Effector CD8-positive, alpha-beta T cell (primary cell): Measurements from ENCODE around the gene HSD3B7.
A peak's percentile ranks its signal among the peaks of the same experiment; 100 is the strongest.
"Not testable (repeated sequence)": the region's sequence is repeated elsewhere in the genome, so short reads cannot be mapped to it uniquely, and the experiment has no call there.

Experiments used
- DNase-seq: peaks from one replicate; lab custom pipeline; 2025; lab: John Stamatoyannopoulos, UW

The HSD3B7 gene

DNA sequence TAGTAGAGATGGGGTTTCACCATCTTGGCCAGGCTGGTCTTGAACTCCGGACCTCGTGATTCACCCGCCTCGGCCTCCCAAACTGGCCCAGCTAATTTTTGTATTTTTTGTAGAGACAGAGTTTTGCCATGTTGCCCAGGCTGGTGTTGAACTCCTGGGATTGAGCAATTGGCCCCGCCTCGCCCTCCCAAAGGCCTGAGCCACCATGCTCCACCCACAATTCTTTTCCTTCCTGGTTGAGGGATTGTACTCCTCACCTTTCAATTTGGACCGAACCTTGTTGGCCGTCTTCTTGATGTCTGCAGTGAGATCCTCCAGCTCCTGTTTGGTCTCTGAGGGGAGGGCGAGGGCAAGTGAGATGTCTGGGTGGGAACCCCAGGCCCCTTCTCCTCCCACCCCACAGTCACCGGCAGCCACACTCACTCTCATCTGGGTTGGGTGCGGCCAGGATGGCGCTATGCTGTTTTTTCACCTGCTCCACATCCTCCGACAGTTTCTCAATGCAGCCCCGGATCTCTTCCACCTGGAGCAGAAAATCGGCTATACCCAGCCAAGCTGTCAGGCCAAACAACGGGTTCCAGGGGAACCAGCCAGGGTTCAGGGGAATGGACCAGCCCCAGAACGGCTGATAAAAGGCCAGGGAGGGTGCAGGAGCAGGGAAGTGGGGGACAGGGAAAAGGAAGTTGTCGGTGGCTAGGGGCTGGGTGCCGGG is 15.8 kb downstream of the HSD3B7 start:
- DNase-seq: no peak

DNA sequence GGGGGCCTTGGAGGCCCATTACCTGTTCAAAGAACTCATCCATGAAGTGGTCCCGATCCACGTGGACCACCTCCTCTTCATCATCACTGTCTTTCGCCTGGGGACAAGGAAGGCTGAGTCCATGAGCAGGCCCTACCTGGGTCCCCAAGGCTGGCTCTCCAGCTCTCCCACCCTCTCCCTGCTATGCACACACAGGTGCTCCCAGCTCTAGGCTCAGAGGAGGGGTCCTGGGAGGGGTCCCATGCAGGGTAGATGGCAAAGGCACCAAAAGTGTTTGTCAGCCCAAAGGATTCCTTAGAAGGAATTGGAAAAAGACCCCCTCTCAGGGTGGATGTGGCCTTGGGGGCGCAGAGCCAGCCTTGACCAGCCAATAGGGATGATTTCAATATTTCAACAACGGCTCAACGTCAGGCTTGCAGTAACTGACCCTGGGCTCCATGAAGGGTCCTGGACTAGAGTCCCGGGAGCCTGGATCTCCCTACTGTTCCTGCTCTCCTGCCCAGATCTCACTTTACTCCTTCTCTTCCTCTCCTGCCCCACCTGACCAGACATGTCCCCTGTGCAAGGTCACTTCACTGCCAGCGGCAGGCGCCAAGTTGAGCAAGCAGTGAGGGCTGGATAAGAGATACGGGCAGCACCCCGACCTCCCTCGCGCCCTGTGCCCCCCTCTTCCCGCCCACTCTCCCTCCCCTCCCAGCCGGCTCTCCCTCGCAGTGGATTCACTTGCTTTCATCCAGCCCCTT is 16.7 kb downstream of the HSD3B7 start:
- no peak for DNase-seq

DNA sequence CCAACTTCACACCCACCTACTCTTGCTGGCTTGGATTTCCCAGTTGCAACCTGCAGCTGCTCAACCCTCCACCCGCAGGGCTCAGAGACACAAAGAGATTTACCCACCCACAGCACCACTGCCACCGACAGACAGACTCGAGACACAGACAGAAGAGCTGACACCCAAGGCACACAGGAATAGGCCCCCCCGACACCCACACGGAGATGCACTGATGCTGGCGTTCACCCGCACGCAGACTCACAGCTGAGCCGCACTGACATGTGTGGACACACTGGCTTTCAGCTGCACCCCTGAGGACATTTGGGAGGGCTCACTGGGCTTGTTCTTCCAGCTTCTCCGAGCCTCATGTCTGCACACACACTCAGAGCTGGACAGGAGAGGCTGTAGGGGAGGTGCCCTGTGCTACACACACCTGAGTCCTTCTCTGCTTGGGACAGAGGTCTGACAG is 17.3 kb downstream of the HSD3B7 start:
- no peak for DNase-seq

DNA sequence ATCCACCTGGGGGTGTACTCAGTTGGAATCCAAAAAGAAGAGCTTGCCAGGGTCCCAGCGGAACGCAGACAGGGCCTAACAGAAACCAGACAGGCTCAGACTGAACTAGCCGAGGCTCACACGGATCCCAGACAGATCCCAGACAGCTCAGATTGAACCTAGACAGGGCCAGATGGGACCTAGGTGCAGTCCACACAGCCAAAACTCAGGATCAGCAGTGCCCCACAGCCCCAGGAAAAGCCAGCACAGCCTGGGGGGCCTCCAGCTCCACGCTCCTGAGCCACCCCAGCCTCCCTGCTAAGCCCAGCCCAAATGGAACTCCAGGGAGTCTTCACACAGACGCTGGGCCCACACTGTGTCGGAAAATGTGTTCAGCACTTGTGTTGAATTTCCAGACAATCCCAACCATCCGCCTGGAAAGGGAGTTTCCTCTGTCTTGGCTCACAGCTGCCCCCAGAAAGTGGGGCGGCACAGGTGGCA is 17.9 kb downstream of the HSD3B7 start:
- no peak for DNase-seq

DNA sequence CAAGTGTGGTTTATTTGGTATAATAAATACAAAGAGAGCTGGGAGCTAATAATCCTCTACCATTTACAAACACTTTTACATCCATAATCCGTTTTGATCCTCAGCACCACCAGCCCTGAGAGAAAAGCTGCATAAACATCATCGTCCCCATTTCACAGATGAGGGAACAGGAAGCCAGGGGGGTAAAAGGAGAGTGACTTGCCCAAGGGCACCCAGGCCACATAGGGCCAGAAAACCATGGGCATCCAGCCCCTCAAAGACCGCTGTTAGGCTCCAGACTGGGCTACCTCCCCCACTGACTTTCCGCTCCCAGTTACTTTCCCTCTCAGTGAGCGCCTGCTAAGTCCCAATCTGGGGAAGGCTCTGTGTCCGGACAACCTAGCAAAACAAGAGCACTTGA is 18.7 kb downstream of the HSD3B7 start:
- DNase-seq: no peak

DNA sequence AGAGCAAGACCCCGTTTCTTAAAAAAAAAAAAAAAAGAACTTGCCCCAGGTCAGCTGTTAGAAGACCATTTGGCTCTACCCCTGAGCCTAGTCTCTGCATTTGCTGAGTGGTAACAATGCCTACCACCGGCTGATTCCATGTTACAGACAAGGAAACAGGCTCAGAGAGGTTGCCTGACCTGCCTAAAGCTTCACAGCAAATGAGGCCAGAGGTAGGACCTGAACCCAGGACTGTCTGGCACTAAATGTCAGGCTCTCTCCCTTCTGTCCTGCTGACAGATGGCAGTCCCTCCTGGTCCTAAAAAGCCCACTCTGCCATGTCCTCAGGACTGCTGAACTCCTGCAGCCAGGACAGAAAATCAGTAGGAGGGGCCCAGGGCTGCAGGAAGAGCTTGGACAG is 19.7 kb downstream of the HSD3B7 start:
- no peak for DNase-seq

DNA sequence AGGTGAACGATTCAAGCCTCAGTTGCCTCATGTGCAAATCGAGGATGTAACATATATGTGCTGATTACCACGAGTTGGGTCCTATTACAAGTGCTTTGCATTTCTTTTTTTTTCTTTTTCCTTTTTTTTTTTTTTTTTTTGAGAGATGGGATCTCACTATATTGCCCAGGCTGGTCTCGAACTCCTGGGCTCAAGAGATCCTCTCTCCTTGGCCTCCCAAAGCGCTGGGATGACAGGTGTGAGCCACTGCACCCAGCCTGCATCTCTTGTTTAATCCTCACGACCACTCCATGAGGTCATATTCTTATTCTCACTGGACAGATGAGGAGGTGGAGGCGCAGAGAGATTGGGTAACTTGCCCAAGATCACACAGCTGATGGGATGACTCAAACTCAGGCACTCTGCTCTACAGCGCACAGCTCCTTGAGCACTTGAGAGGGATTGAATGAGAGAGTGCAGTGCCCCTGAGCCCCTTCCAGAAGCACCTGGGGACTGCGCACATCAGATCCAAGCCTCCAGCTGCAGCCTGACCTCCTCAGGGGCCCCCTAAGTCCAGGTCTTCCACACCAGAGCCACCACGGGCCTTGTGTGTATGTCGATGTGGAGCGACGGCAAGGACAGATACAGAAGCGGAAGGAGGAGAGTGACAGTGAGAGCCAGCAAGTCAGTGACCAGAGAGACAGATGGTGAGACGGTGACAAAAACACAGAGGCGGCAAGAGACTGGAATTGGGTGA is 20.5 kb downstream of the HSD3B7 start:
- DNase-seq: no peak

DNA sequence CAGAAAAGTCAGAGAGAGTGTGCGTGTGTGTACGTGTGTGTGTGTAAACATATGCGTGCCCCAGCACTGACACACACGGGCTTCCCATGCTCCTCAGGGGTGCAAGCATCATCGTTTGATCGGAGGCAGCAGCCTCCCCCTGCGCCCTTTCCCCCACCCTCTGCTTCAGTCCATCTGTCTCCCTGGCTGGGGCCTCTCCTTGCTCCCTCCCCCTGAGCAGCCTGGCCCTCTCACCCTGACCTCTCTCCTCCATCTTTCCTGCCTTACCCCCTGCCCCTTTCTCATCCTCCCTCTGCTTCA is 21.0 kb downstream of the HSD3B7 start:
- no peak for DNase-seq

DNA sequence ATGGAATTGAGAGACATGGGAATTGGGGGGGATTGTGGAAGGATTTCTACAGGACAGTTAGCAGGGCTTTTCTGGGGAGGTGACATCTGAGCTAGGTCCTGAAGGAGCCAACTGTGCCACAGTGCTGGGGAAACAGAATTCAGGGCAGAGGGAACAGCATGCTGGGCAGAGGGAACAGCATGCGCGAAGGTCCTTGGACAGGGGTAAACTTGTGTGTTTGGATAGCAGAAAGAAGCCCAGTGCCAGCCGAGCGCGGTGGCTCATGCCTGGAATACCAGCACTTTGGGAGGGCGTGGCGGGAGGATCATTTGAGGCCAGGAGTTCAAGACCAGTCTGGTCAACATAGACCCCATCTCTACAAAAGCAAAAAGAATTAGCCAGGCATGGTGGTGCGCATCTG is 21.6 kb downstream of the HSD3B7 start:
- no peak for DNase-seq

DNA sequence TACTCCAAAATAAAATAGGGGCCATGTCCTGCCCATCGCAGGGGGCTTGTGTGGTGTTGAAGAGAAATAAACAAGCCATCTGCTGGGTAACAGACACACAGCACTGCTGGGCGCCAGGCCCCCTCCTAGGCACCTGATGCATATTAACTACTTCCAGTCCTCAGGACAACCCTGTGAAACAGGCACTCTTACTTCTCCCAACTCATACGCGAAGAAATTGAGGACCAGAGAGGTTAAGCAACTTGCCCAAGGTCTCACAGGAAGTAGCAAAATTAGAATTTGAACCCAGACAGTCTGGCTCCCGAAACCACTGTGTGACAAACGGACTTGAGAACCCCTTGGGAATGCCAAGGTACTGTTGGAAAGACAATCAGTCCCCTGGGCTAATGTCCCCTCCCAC is 22.7 kb downstream of the HSD3B7 start:
- DNase-seq: no peak

DNA sequence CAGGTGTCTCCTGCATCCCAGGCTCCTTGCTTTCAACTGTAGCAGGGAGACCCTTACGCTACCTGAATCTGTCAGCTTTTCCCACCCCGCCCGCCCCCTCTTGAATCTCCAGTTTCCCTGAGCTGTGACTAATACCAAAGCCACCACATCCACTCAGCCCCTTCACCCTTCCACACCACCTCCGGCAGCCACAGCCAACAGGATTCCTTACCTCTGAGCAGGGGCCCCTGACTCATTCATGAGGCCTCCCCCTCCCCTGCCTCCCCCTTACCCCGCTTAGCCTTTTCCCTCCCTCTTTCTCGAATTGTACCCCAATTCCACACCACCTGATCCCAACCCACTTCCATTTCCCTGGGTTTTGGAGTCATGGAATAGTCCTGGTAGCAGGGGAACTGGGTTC is 23.1 kb downstream of the HSD3B7 start:
- DNase-seq: no peak

DNA sequence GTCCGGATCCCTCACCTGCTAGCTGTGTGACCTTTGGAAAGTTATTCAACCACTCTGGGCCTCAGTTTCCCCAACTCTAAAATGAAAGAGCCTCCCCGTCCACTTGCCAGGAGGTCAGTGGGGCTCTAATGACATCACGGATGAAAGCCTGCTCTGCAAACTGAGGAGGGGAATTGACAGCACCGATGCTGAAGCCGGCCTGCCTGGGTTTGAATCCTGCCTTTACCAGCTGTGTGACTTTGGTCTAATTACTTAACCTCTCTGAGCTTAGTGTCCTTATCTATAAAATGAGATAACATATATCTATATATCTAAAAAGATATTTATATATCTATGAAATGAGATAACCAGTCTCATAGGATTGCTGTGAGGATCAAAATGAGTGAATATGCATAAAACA is 23.5 kb downstream of the HSD3B7 start:
- DNase-seq: no peak

DNA sequence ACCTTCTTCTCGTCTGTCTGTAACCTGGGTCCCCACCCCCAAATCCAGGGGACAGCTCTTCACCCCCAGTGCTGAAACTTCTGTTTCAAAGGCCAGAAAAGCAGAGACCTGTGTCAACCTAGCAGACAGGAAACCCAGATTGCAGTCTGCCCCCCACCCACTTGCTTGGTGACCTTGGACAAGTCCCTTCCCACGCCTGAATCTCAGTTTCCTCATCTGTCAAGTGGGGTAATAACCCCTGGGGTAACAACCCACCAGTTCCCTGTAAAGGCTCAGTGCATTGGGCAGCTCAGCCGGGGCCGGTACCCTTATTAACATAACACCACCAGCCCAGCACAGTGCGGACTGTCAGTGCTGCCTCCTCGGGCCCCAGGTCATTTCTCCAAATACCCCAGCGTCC is 24.1 kb downstream of the HSD3B7 start:
- no peak for DNase-seq

DNA sequence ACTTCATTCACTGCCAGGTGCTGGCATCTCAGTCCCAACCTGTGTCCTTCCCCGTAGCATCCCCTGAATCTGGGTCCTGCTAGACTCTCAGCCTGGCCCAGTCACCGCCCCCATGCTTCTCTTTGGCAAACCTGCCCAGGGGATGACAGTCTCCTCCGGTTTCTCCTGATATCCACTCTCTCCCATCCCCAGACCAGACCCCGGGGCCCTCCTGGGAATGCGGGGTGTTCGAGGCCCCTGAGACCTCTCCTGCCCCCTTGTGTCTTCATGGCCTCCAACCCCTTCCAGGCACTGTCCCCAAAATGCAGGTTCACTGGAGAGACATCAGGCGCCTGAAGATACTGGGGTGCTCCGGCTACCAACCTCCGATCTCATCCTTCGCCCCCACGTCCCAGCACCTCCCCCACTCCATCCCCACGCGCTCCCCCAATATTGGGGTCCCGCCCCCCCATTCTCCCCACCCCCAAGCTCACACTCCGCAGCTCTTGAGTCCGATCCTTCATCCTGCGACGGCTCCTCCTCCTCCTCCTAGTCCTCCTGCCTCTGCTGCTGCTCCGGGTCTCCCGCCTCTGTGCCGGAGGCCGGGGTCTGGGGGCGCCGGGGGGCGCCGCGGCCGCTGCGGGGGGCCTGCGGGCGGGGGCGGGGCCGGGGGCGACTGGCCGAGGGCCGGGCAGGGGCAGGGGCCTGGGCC is 25.0 kb downstream of the HSD3B7 start:
- DNase-seq: no peak

DNA sequence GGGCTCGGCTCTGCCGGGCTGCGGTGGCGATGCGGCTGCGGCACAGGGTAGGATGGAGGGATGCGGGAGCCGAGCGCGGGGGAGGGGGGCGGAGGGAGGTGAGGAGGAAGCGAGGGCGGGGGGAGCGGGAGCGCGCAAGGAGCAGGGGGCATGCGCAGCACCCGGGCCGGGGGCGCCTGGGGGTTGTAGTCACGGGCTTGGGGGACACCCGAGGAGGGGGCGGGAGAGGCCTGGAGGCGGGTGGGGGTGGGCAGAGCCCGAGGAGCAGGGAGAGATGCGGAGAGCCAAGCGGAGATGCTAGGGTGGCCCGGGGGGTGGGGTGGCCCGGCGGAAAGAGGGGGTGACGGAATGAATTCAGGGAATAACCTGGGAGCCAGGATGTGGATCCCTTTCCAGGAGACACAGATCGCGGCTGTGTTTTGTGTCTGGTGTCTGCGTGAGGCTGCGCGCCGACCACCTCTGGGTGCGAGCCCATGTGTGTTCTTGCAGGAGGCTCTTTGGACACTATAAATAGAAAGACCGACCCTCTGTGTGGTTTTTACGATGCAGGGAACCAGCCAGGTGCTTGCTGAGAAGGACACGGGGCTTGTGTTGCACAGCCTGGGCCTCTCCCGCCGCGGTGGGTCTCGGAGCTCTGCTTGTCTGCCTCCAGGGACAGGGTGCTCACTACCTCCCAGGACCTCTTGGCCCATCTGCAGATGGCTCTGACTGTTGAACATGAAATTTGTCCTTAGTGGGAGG is 25.7 kb downstream of the HSD3B7 start, which contains the start of gene STX1B:
STX1B (minus strand) TSS at position 54 of the 741 bp plus-strand sequence. CDS start 242 bp downstream, outside the sequence.
- peak; percentile 40 for DNase-seq

DNA sequence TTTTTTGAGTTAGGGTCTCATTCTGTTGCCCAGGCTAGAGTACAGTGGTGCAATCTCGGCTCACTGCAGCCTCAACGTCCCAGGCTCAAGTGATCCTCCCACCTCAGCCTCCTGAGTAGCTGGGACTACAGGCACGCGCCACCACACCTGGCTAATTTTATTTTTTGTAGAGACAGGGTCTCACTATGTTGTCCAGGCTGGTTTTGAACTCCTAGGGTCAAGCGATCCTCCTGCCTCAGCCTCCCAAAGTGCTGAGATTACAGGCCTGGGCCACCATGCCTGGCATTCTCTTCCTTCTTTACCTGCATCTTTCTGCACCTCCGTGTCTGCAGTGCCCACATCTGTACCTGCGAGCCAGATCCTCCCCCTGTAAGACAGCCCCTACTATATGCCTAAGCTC is 26.8 kb downstream of the HSD3B7 start:
- not testable (repeated sequence) for DNase-seq

DNA sequence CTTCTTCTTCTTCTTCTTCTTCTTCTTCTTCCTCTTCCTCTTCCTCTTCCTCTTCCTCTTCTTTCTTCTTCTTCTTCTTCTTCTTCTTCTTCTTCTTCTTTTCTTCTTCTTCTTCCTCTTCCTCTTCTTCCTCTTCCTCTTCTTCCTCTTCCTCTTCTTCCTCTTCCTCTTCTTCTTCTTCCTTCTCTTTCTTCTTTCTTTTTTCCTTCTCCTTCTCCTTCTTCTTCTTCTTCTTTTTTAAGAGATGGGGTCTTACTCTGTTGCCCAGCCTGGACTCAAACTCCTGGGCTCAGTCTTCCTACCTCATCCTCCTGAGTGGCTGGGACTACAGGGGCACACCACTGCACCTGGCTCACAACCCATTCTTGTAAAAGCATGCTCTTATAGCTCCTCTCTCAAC is 28.3 kb downstream of the HSD3B7 start:
- not testable (repeated sequence) for DNase-seq

DNA sequence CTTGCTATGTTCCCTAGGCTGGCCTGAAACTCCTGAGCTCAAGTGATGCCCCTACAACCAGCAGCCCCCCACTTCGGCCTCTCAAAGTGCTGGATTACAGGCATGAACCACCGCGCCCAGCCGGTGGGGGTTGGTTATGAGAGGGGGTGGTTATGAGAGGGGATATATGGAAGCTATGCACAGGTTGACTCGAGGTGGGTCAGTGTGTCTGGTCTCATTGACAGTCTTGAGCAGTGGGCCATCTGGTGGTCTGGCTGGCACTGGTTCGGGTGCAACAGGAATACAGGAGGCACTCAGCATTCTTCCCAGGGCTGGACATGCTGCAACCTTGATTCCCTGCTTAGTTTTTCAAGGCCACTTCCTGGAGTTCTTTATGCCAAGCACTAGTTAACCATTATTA is 31.0 kb downstream of the HSD3B7 start:
- DNase-seq: no peak

DNA sequence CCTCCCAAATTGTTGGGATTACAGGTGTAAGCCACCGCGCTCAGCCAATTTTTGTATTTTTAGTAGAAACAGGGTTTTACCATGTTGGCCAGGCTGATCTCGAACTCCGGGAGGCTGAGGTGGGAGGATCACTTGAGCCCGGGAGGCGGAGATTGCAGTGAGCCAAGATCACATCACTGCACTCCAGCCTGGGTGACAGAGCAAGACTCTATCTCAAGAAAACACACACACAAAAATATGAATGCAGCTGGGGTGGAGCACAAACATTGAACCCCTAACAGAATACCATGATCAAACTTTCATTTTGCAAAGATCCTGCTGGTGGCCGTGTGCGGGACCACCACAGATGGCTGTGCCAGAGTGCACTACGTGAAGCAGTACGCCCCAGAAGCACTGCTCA is 32.7 kb downstream of the HSD3B7 start:
- not testable (repeated sequence) for DNase-seq

DNA sequence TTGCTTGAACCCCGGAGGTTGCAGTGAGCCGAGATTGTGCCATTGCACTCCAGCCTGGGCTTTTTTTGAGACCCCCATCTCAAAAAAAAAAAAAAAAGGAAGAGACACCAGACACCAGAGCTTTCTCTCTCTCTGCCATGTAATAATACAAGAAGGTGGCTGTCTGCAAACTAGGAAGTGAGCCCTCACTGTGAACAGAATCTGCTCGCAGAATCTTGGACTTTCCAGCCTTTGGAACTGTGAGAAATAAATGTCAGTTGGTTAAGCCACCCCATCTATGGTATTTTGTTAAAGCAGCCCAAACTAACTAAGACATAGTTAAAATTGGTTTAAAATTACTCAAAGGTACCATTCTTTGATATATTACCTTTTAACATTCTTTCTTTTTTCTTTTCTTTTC is 35.5 kb downstream of the HSD3B7 start:
- DNase-seq: no peak

DNA sequence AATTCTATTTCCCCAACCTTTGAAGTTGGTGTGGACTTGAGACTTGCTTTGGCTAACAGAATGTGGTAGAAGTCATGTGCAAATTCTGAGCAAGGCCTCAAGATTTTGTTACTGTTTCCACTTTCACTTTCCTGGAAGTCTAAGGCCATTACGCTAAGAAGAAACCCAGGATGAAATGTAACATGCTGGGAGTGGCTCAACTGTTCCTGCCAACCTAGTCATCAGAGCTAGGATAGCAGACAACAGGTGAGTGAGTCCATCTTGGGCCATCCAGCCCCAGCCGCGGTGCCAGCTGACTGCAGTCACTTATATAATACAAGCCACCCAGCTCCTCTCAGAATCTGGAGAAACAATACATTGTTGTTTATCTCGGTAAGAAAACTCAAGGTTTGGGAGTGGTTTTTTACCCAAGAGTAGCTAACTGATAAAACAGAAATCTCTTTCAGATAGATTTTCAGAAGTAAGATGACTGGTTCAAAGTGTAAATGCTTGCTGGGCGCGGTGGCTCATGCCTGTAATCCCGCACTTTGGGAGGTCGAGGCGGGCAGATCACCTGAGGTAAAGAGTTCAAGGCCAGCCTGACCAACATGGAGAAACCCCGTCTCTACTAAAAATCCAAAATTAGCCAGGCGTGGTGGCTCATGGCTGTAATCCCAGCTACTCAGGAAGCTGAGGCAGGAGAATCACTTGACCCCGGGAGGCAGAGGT is 37.7 kb downstream of the HSD3B7 start:
- no peak for DNase-seq
